Measurements from ENCODE around the gene DMAP1.

DNA sequence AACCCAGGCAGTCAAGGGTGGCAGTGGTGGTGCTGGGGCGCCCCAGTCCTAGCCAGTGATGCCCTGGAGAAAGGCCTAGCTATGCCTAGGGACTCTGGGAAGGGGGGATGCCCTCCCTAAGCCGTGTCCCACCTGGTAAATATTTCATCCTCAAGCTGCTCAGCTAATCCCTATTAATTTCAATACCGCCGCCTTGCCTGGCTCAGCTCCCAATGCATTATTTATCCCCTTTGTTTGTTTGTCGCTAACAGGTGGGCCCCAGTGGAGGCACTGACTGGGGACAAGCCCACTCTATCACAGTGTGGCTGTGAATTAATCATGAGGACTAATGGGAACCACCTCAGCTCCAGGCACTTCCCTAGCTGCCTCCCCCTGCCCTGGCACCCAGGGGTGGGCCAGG lies 22.5 kb downstream of the DMAP1 start:
- TF ChIP-seq, protein P1, sequence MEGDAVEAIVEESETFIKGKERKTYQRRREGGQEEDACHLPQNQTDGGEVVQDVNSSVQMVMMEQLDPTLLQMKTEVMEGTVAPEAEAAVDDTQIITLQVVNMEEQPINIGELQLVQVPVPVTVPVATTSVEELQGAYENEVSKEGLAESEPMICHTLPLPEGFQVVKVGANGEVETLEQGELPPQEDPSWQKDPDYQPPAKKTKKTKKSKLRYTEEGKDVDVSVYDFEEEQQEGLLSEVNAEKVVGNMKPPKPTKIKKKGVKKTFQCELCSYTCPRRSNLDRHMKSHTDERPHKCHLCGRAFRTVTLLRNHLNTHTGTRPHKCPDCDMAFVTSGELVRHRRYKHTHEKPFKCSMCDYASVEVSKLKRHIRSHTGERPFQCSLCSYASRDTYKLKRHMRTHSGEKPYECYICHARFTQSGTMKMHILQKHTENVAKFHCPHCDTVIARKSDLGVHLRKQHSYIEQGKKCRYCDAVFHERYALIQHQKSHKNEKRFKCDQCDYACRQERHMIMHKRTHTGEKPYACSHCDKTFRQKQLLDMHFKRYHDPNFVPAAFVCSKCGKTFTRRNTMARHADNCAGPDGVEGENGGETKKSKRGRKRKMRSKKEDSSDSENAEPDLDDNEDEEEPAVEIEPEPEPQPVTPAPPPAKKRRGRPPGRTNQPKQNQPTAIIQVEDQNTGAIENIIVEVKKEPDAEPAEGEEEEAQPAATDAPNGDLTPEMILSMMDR (optimal IDR thresholded peaks at IDR 0.05 in 1 of 3, IDR thresholded peaks at IDR 0.05 in 1 of 3, conservative IDR thresholded peaks at IDR 0.05 in 1 of 3; ENCODE audit: extremely low read depth in 1 of 3, insufficient read depth in 2 of 3, low read length in 3 of 3): no peak
- TF ChIP-seq EZH2 (IDR thresholded peaks at IDR 0.05; ENCODE audit: low read length): no peak
